Neural cell (in vitro differentiated cells): ENCODE measurements around the gene COL25A1. TPM values are rescaled to one million over a fixed set of nuclear protein-coding genes. Genes with fewer than 3 reads are reported as not detected.

Source experiments
- H2AFZ ChIP-seq: fragments of 200-600, 300-800 bp; sonication (generic), shearing (Covaris generic); 2 replicates; pipeline ENCODE4 v1.6.0; 2014; ENCODE audit warnings: low read depth, mild to moderate bottlenecking, antibody characterized with exemption, low read length, moderate library complexity
- H3F3A ChIP-seq: fragments of 200-600 bp; shearing (Covaris generic); 2 replicates; pipeline ENCODE4 v1.6.1; 2016; ENCODE audit warnings: mild to moderate bottlenecking, moderate library complexity, mixed read lengths, antibody characterized with exemption, low read length; ENCODE audit not compliant: insufficient read depth, poor library complexity, severe bottlenecking
- H3K27ac ChIP-seq: fragments of 200-600, 300-800 bp; sonication (generic), shearing (Covaris generic); 2 replicates; pipeline ENCODE4 v1.5.1; 2014; ENCODE audit warnings: mild to moderate bottlenecking, low read length, moderate library complexity
- H3K27me3 ChIP-seq: fragments of 300-800, 200-600 bp; sonication (generic), shearing (Covaris generic); 2 replicates; pipeline ENCODE4 v1.6.0; 2014; ENCODE audit warnings: mild to moderate bottlenecking, low read depth, low read length, moderate library complexity; ENCODE audit not compliant: insufficient read depth
- H3K36me3 ChIP-seq: fragments of 300-800, 200-600 bp; sonication (generic), shearing (Covaris generic); 2 replicates; pipeline ENCODE4 v1.5.1; 2014; ENCODE audit warnings: mild to moderate bottlenecking, antibody characterized with exemption, low read length, moderate library complexity; ENCODE audit not compliant: insufficient read depth
- H3K4me2 ChIP-seq: fragments of 300-800, 200-600 bp; sonication (generic), shearing (Covaris generic); 2 replicates; pipeline ENCODE4 v1.6.0; 2014; ENCODE audit warnings: mild to moderate bottlenecking, low read length
- H3K4me3 ChIP-seq: fragments of 300-800, 200-600 bp; sonication (generic), shearing (Covaris generic); 2 replicates; pipeline ENCODE4 v1.5.1; 2014; ENCODE audit warnings: mild to moderate bottlenecking, low read length, moderate library complexity
- H3K79me2 ChIP-seq: fragments of 200-600 bp; shearing (Covaris generic); replicated peaks from 2 replicates; pipeline ENCODE4 v1.6.0; 2014; ENCODE audit warnings: mild to moderate bottlenecking, low read length, moderate library complexity; ENCODE audit not compliant: insufficient read depth
- H3K9ac ChIP-seq: fragments of 300-800, 200-600 bp; sonication (generic), shearing (Covaris generic); 2 replicates; pipeline ENCODE4 v1.6.1; 2016; ENCODE audit warnings: mild to moderate bottlenecking, low read length, mixed read lengths
- H3K9me2 ChIP-seq: fragments of 200-600 bp; shearing (Covaris generic); 2 replicates; pipeline ENCODE4 v1.6.1; 2016; ENCODE audit warnings: mild to moderate bottlenecking, low read length, mixed read lengths; ENCODE audit not compliant: insufficient read depth
- H3K9me3 ChIP-seq: fragments of 200-600, 300-800 bp; sonication (generic), shearing (Covaris generic); 2 replicates; pipeline ENCODE4 v1.6.1; 2016; ENCODE audit warnings: mild to moderate bottlenecking, mixed run types, low read length, moderate library complexity, mixed read lengths
- H4K20me1 ChIP-seq: fragments of 200-600 bp; shearing (Covaris generic); 2 replicates; pipeline ENCODE4 v1.6.1; 2016; ENCODE audit warnings: mild to moderate bottlenecking, mixed run types; ENCODE audit not compliant: insufficient read depth
- CTCF ChIP-seq: fragments of 450-650 bp; IDR thresholded peaks from 2 replicates; pipeline ENCODE4 v1.5.1; 2014; ENCODE audit warnings: antibody characterized with exemption, mild to moderate bottlenecking, moderate library complexity; ENCODE audit not compliant: poor library complexity, severe bottlenecking
- EP300 ChIP-seq: fragments of 450-650 bp; conservative IDR thresholded peaks from 2 replicates; pipeline ENCODE4 v1.6.1; 2014; ENCODE audit warnings: antibody characterized with exemption, mild to moderate bottlenecking, moderate library complexity; ENCODE audit not compliant: poor library complexity, severe bottlenecking
- EZH2 ChIP-seq: fragments of 200-600, 300-800 bp; shearing (Covaris generic), sonication (generic); IDR thresholded peaks from 2 replicates; pipeline ENCODE4 v1.6.1; 2014; ENCODE audit warnings: antibody characterized with exemption, low read length, borderline replicate concordance, mild to moderate bottlenecking; ENCODE audit not compliant: insufficient read depth, poor library complexity, severe bottlenecking
- MXI1 ChIP-seq: fragments of 450-650 bp; conservative IDR thresholded peaks from 2 replicates; pipeline ENCODE4 v1.6.1; 2014; ENCODE audit warnings: antibody characterized with exemption, mild to moderate bottlenecking; ENCODE audit not compliant: poor library complexity, severe bottlenecking
- POLR2AphosphoS5 ChIP-seq: IDR thresholded peaks from 2 replicates; pipeline ENCODE4 v1.6.1; 2012
- RAD21 ChIP-seq: fragments of 450-650 bp; conservative IDR thresholded peaks from 2 replicates; pipeline ENCODE4 v1.6.1; 2014; ENCODE audit warnings: antibody characterized with exemption, mild to moderate bottlenecking, moderate library complexity
- SMC3 ChIP-seq: fragments of 450-650 bp; conservative IDR thresholded peaks from 2 replicates; pipeline ENCODE4 v1.6.1; 2014; ENCODE audit warnings: antibody characterized with exemption, mild to moderate bottlenecking, moderate library complexity; ENCODE audit not compliant: poor library complexity
- TAF1 ChIP-seq: IDR thresholded peaks from 2 replicates; pipeline ENCODE4 v1.6.1; 2012; ENCODE audit warnings: low read depth
- polyA plus RNA-seq: library from polyadenylated mRNA; depleted of rRNA; stranded (reverse); fragments of >200 nt; gene quantifications from 2 replicates; pipeline ENCODE4 v1.2.3, GENCODE V29; 2014
- TF ChIP-seq, protein P1 (sequence below): IDR thresholded peaks from 2 replicates; pipeline ENCODE4 v1.6.1; 2012; ENCODE audit warnings: borderline replicate concordance

COL25A1 gene
- polyA plus RNA-seq, 1 donor from 2014 or later: 32.3 TPM

DNA sequence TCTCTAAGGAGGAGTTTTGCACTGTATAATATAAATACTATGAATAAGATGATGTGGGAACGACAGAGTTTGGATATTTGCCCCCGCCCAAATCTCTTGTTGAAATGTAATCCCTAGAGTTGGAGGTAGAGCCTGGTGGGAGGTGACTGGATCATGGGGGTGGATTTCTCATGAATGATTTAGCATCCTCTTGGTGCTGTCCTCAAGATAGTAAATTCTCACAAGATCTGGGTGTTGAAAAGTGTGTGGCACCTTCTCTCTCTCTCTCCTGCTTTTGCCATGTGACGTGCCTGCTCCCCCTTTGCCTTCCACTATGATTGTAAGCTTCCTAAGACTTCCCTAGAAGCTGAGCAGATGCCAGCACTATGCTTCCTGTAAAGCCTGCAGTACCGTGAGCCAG lies 298.0 kb downstream of the COL25A1 start:
- Histone ChIP-seq H4K20me1 (no peaks in the 10 kb centered on the region), H3K9me2 (no peaks in the 10 kb centered on the region), H3K79me2 (no peaks in the 10 kb centered on the region), H2AFZ (no peak overlapping the region), H3K27ac (no peak overlapping the region), H3K4me3 (no peak overlapping the region), H3K9ac (no peak overlapping the region), H3K27me3 (no peaks in the 10 kb centered on the region), H3F3A (no peaks in the 10 kb centered on the region), H3K9me3 (no peaks in the 10 kb centered on the region), H3K4me2 (no peak overlapping the region), H3K36me3 (no peaks in the 10 kb centered on the region)
- no peak for TF ChIP-seq TAF1
- TF ChIP-seq CTCF: no peak
- TF ChIP-seq RAD21: no peak
- TF ChIP-seq SMC3: no peak
- no peak for TF ChIP-seq EP300
- TF ChIP-seq POLR2AphosphoS5: no peak
- TF ChIP-seq, protein P1, sequence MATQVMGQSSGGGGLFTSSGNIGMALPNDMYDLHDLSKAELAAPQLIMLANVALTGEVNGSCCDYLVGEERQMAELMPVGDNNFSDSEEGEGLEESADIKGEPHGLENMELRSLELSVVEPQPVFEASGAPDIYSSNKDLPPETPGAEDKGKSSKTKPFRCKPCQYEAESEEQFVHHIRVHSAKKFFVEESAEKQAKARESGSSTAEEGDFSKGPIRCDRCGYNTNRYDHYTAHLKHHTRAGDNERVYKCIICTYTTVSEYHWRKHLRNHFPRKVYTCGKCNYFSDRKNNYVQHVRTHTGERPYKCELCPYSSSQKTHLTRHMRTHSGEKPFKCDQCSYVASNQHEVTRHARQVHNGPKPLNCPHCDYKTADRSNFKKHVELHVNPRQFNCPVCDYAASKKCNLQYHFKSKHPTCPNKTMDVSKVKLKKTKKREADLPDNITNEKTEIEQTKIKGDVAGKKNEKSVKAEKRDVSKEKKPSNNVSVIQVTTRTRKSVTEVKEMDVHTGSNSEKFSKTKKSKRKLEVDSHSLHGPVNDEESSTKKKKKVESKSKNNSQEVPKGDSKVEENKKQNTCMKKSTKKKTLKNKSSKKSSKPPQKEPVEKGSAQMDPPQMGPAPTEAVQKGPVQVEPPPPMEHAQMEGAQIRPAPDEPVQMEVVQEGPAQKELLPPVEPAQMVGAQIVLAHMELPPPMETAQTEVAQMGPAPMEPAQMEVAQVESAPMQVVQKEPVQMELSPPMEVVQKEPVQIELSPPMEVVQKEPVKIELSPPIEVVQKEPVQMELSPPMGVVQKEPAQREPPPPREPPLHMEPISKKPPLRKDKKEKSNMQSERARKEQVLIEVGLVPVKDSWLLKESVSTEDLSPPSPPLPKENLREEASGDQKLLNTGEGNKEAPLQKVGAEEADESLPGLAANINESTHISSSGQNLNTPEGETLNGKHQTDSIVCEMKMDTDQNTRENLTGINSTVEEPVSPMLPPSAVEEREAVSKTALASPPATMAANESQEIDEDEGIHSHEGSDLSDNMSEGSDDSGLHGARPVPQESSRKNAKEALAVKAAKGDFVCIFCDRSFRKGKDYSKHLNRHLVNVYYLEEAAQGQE: no peak
- no peak for TF ChIP-seq EZH2
- TF ChIP-seq MXI1: no peak

DNA sequence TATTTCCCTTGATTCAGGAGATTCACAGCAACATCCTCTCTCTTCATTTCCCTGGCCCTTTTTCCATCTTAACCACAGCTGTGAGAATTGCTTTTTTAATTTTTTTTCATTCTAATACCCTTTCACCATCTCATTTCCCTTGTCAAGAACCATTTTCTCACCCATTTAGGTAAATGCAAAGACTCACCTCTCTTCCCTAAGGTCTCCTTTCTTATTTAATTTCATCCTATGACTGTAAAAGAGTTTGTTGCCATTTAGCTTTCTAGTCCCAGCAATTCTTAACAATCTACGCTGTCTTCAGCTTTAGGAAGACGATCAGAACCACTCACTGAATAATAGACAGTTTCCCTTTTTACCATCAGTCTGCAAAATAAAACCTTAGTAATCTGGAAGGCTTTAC lies 298.5 kb downstream of the COL25A1 start:
- H3K27me3 ChIP-seq: no peaks in the 10 kb centered on the region
- H3K79me2 ChIP-seq: no peaks in the 10 kb centered on the region
- no peak overlapping the region for H3K9ac ChIP-seq
- no peak overlapping the region for H3K4me3 ChIP-seq
- H2AFZ ChIP-seq: no peak overlapping the region
- no peaks in the 10 kb centered on the region for H3F3A ChIP-seq
- no peaks in the 10 kb centered on the region for H3K9me2 ChIP-seq
- H3K4me2 ChIP-seq: no peak overlapping the region
- no peak for TF ChIP-seq EP300
- TF ChIP-seq POLR2AphosphoS5: no peak
- no peak for TF ChIP-seq RAD21
- TF ChIP-seq CTCF: no peak
- no peak for TF ChIP-seq TAF1
- no peak for TF ChIP-seq SMC3
- TF ChIP-seq, protein P1: no peak
- TF ChIP-seq MXI1: no peak
- TF ChIP-seq EZH2: no peak
- no peaks in the 10 kb centered on the region for H3K9me3 ChIP-seq
- no peaks in the 10 kb centered on the region for H4K20me1 ChIP-seq
- no peak overlapping the region for H3K27ac ChIP-seq
- H3K36me3 ChIP-seq: no peaks in the 10 kb centered on the region
